Measurements from ENCODE around the gene STOX1.

DNA sequence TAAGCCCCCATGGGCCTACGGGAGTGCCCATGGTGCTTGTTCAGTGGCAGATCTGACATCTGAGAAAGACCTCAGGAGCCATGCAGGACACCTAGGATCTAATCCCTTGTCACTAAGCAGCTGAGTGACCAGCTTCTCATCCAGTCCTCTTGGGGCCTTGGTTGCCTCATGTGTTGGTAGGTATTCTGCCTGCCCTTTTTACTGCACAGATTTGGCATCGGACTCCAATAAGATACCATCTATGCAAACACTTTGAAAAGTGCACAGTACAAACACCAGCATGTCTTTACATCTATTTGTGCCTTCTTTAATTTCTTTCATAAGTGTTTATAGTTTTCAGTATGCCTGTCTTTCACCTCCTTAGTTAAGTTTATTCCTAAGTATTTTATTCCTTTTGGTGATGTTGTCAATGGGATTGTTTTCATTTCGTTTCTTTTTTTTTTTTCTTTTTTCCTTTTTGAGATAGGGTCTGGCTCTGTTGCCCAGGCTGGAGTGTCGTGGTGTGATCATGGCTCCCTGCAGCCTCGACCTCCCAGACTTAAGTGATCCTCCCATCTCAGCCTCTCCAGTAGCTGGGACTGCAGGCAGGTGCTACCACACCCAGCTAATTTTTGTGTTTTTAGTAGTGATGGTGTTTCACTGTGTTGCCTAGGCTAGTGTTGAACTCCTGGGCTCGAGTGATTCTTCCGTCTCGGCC lies 10.4 kb downstream of the STOX1 start:
- TF ChIP-seq CTCF (IDR thresholded peaks at IDR 0.05; ENCODE audit: insufficient read depth, low read length, poor library complexity, severe bottlenecking), result no peak
- TF ChIP-seq EZH2phosphoT487 (conservative IDR thresholded peaks at IDR 0.05; ENCODE audit: low read length), result no peak

Measured in SU-DHL-6 (cell line).